Heart left ventricle (tissue), 16 donors: ENCODE measurements around the gene TBC1D21. TPM values are rescaled to one million over a fixed set of nuclear protein-coding genes. Genes with fewer than 3 reads are reported as not detected.

Experiments used
- ATAC-seq, 4 donors: fragments of 200-7000 bp; cut with Tn5 transposase; one replicate each; pipeline ENCODE4 v1.9.1; 2020 to 2022; ENCODE audit warnings: moderate library complexity in 4 of 4, mild to moderate bottlenecking in 3 of 4, moderate number of reproducible peaks in 1 of 4
- DNase-seq, 5 donors: peaks; one replicate each; pipeline ENCODE4 v3.0.0-alpha.2; 2020
- H3K27ac ChIP-seq, 12 donors: fragments of 200-600 bp; sonication (generic) in 4 of 12; one replicate each; pipeline versions ENCODE4 v1.5.0 to v1.8.0; 2016 to 2022; ENCODE audit warnings: mild to moderate bottlenecking in 2 of 12
- H3K27me3 ChIP-seq, 9 donors: fragments of 200-600 bp; sonication (generic) in 2 of 9; one replicate each; pipeline versions ENCODE4 v1.5.1 to v1.8.0; 2016 to 2022; ENCODE audit warnings: mild to moderate bottlenecking in 3 of 9
- H3K36me3 ChIP-seq, 9 donors: fragments of 200-600 bp; sonication (generic) in 2 of 9; one replicate each; pipeline versions ENCODE4 v1.5.0 to v1.8.0; 2018 to 2022; ENCODE audit warnings: mild to moderate bottlenecking in 2 of 9
- H3K4me1 ChIP-seq, 12 donors: fragments of 200-600 bp; sonication (generic) in 4 of 12; one replicate each; pipeline versions ENCODE4 v1.5.0 to v1.8.0; 2016 to 2022; ENCODE audit warnings: mild to moderate bottlenecking in 3 of 12
- H3K4me3 ChIP-seq, 12 donors: fragments of 200-600 bp; sonication (generic) in 4 of 12; one replicate each; pipeline versions ENCODE4 v1.5.0 to v1.8.0; 2017 to 2022; ENCODE audit warnings: mild to moderate bottlenecking in 9 of 12, moderate library complexity in 4 of 12
- H3K9me3 ChIP-seq, 12 donors: fragments of 200-600 bp; sonication (generic) in 4 of 12; one replicate each; pipeline versions ENCODE4 v1.5.0 to v1.8.0; 2016 to 2022; ENCODE audit warnings: mild to moderate bottlenecking in 1 of 12
- CTCF ChIP-seq, 12 donors: fragments of 200-600 bp; sonication (generic) in 4 of 12; IDR thresholded peaks; one replicate each; pipeline versions ENCODE4 v1.5.0 to v1.8.0; 2018 to 2022; ENCODE audit warnings: antibody characterized with exemption in 12 of 12, mild to moderate bottlenecking in 5 of 12
- POLR2A ChIP-seq, 2 donors: fragments of 450-650 bp; IDR thresholded peaks; one replicate each; pipeline ENCODE4 v1.6.1; 2017; ENCODE audit warnings: antibody characterized with exemption in 2 of 2, mild to moderate bottlenecking in 2 of 2, moderate library complexity in 2 of 2
- WGBS, 4 donors: extraction: QIAGEN DNeasy Blood & Tissue Kit in 2 of 4; methylation state at CpG; one replicate each; pipeline versions ENCODE4 v1.1.5 to v1.1.7; 2013 to 2018; 5-methylcytosine and 5-hydroxymethylcytosine counted together
- intact Hi-C, 10 donors: fragments of 100-400 bp; cut with DNase I; formaldehyde crosslinking; loops; one replicate each; pipeline versions ENCODE4 v1.11.1 to v1.14.2; 2022
- polyA plus RNA-seq, 2 donors: library from polyadenylated mRNA; stranded (reverse); fragments of 200-250 nt; gene quantifications; one replicate each; pipeline ENCODE4 v1.2.3, GENCODE V29; 2013
- total RNA-seq, 9 donors: library from RNA; depleted of rRNA in 2 of 9; stranded (reverse); fragments of >200 nt in 2 of 9; fragmentation: NEBNext Ultra II Directional in 3 of 9; extraction: Animal tissue kit (Norgen Biotek cat#: 25700) in 3 of 9; gene quantifications; one replicate each; pipeline versions ENCODE4 v1.1.0 to v1.2.4, GENCODE V29; 2016 to 2023
- donor health status: ischemic (EF 13 %, LVEDD 7.1; RV severe dilation, severe dysfunction).
- donor health status: healthy with polysubstance abuse.
- donor health status: DM: no; HTN: yes; CAD: no.
- donor health status: DM: no; HTN: no; CAD: no.
- donor health status: ischemic (EF 25% LVEDD 6.9; RV normal size, moderate dysfunction).
- donor health status: ischemic (EF 25% LVEDD 5.7; RV mildly dilated, moderate dysfunction).
- donor health status: healthy.
- donor health status: DM: yes; HTN: yes; CAD: no.
- donor health status: ischemic (EF 35%, LVEDD 5.7; RV mildly dilated, moderate dysfunction).
- donor health status: nonischemic (EF 11% LVEDD 7.7; RV severe dilation, severe dysfunction).
- donor health status: DM: yes; HTN: yes; CAD: no.
- donor health status: PGD.
- donor health status: ischemic (EF 29% LVEDD 5.4; RV normal size, mild dysfunction).
- donor health status: nonischemic (EF 23%, LVEDD 6.1; RV moderate dilation, normal function).

The TBC1D21 gene
- total and polyA plus RNA-seq, 11 donors = not detected

- Histone ChIP-seq H3K4me3 (no peak overlapping the region), H3K9me3 (peaks cover 0 to 7% (median 0%) of the 10 kb centered on the region in 12 donors), H3K36me3 (no peaks in the 10 kb centered on the region), H3K27ac (peak overlapping the region in 3 of 12 donors; percentile 70 to 93 (median 86)), H3K27me3 (no peaks in the 10 kb centered on the region), H3K4me1 (peaks cover 26 to 53% (median 41%) of the 10 kb centered on the region in 12 donors)
- DNase-seq = no peak
- intact Hi-C loops = loop anchor here in 1 of 10 donors (10.0 kb wide), 1 partner anchor 135 kb away; no protein-coding TSS in a partner anchor
- no peak for ATAC-seq
- 81 to 85% (median 84%) methylated on average over 6 of the region's 6 CpGs for WGBS, 4 donors
- TF ChIP-seq POLR2A (IDR thresholded peaks at IDR 0.05) = no peak
- TF ChIP-seq CTCF (IDR thresholded peaks at IDR 0.05) = no peak
Measured at GRCh38 chr15:73919706-73920105, 46.3 kb downstream of the TBC1D21 start.

GRCh38 chr15:73921254-73921925, 48.0 kb downstream of the TBC1D21 start:
- no peak overlapping the region for H3K4me3 ChIP-seq
- peak overlapping the region; percentile 19 to 97 (median 82) for H3K27ac ChIP-seq
- no peaks in the 10 kb centered on the region for H3K36me3 ChIP-seq
- peak; percentile 83 to 89 (median 85) for ATAC-seq
- peaks cover 0 to 1% (median 0%) of the 10 kb centered on the region in 9 donors for H3K27me3 ChIP-seq
- peaks cover 0 to 1% (median 0%) of the 10 kb centered on the region in 12 donors for H3K9me3 ChIP-seq
- intact Hi-C loops = no loop called here
- peaks cover 26 to 69% (median 56%) of the 10 kb centered on the region in 12 donors for H3K4me1 ChIP-seq
- DNase-seq = peak in 4 of 5 donors; percentile 71 to 93 (median 84)
- WGBS, 4 donors = 35 to 49% (median 40%) methylated on average over 4 of the region's 4 CpGs
- TF ChIP-seq CTCF (IDR thresholded peaks at IDR 0.05) (no peak), POLR2A (IDR thresholded peaks at IDR 0.05) (no peak)

- H3K4me1 ChIP-seq = peaks cover 26 to 73% (median 63%) of the 10 kb centered on the region in 12 donors
- TF ChIP-seq CTCF (IDR thresholded peaks at IDR 0.05) = no peak
- no peak for TF ChIP-seq POLR2A (IDR thresholded peaks at IDR 0.05)
- peak overlapping the region; percentile 22 to 97 (median 82) for H3K27ac ChIP-seq
- intact Hi-C loops = no loop called here
- peak in 4 of 5 donors; percentile 57 to 68 (median 66) for DNase-seq
- WGBS, 4 donors = 29 to 34% (median 31%) methylated on average over 16 to 19 of the region's 19 CpGs
- H3K9me3 ChIP-seq = no peaks in the 10 kb centered on the region
- peak in 3 of 4 donors; percentile 2 to 58 (median 3) for ATAC-seq
- no peaks in the 10 kb centered on the region for H3K36me3 ChIP-seq
- H3K27me3 ChIP-seq = peaks cover 0 to 10% (median 0%) of the 10 kb centered on the region in 9 donors
- H3K4me3 ChIP-seq = peak overlapping the region in 5 of 12 donors; percentile 5 to 17 (median 6)
Measured at GRCh38 chr15:73922186-73923151, 49.1 kb downstream of the TBC1D21 start.

- H3K4me1 ChIP-seq = peaks cover 28 to 79% (median 68%) of the 10 kb centered on the region in 12 donors
- TF ChIP-seq POLR2A (IDR thresholded peaks at IDR 0.05) (no peak), CTCF (IDR thresholded peaks at IDR 0.05) (no peak)
- intact Hi-C loops = no loop called here
Measured at GRCh38 chr15:73923156-73923487, 49.8 kb downstream of the TBC1D21 start.

More at GRCh38 chr15:73923156-73923487, 49.8 kb downstream of the TBC1D21 start:
- 55 to 74% (median 67%) methylated on average over 4 to 7 of the region's 7 CpGs for WGBS, 4 donors
- ATAC-seq = no peak
- Histone ChIP-seq H3K36me3 (no peaks in the 10 kb centered on the region), H3K27ac (peak overlapping the region; percentile 22 to 97 (median 82)), H3K9me3 (no peaks in the 10 kb centered on the region), H3K27me3 (peaks cover 0 to 17% (median 0%) of the 10 kb centered on the region in 9 donors), H3K4me3 (peak overlapping the region in 2 of 12 donors; percentile 5)
- peak in 1 of 5 donors; percentile 16 for DNase-seq
